Left ventricle myocardium inferior (tissue), 1 donor: ENCODE results near the gene TBC1D20. TPM values are rescaled to one million over a fixed set of nuclear protein-coding genes. Genes with fewer than 3 reads are reported as not detected.
"Not testable (repeated sequence)": the region's sequence is repeated elsewhere in the genome, so short reads cannot be mapped to it uniquely, and the experiment has no call there.

Experiments
- DNase-seq: peaks from one replicate; pipeline ENCODE4 v3.0.0-alpha.2; 2020
- H3K27ac ChIP-seq: fragments of 200-600 bp; replicated peaks from 2 replicates; pipeline ENCODE4 v1.8.0; 2021
- H3K27me3 ChIP-seq: fragments of 200-600 bp; 2 replicates; pipeline ENCODE4 v1.8.0; 2021; ENCODE audit warnings: low read depth
- H3K36me3 ChIP-seq: fragments of 200-600 bp; 2 replicates; pipeline ENCODE4 v1.8.0; 2021
- H3K4me1 ChIP-seq: fragments of 200-600 bp; 2 replicates; pipeline ENCODE4 v1.8.0; 2021
- H3K4me3 ChIP-seq: fragments of 200-600 bp; 2 replicates; pipeline ENCODE4 v1.8.0; 2021; ENCODE audit warnings: mild to moderate bottlenecking, moderate library complexity
- H3K9me3 ChIP-seq: fragments of 200-600 bp; replicated peaks from 2 replicates; pipeline ENCODE4 v1.8.0; 2021
- CTCF ChIP-seq: fragments of 200-600 bp; IDR thresholded peaks from 2 replicates; pipeline ENCODE4 v1.8.0; 2021; ENCODE audit warnings: antibody characterized with exemption, mild to moderate bottlenecking, borderline replicate concordance
- intact Hi-C: fragments of 100-400 bp; cut with micrococcal nuclease; formaldehyde crosslinking; loops from one replicate; pipeline ENCODE4 v1.11.0; 2022
- total RNA-seq: library from RNA; stranded (reverse); fragmentation: NEBNext Ultra II Directional; extraction: Animal tissue kit (Norgen Biotek cat#: 25700); gene quantifications from one replicate; pipeline ENCODE4 v1.2.1, GENCODE V29; 2021
- donor health status: DM: no; HTN: yes; CAD: no; lungs with severe emphysema.

The TBC1D20 gene
- total RNA-seq, 1 donor from 2014 or later = 23.0 TPM

- Histone ChIP-seq H3K4me3 (no peak overlapping the region), H3K27ac (no peak overlapping the region), H3K36me3 (peaks cover 9% of the 10 kb centered on the region), H3K4me1 (no peaks in the 10 kb centered on the region), H3K27me3 (no peaks in the 10 kb centered on the region), H3K9me3 (no peaks in the 10 kb centered on the region)
- no peak for DNase-seq
- intact Hi-C loops = no loop called here
- TF ChIP-seq CTCF = no peak
Observed at GRCh38 chr20:396619-397431, 65.5 kb downstream of the TBC1D20 start.

GRCh38 chr20:396252-396618, 66.1 kb downstream of the TBC1D20 start:
- intact Hi-C loops = no loop called here
- H3K27me3 ChIP-seq = no peaks in the 10 kb centered on the region
- no peak for DNase-seq
- no peak overlapping the region for H3K27ac ChIP-seq
- H3K36me3 ChIP-seq = peaks cover 9% of the 10 kb centered on the region
- no peak overlapping the region for H3K4me3 ChIP-seq
- H3K4me1 ChIP-seq = no peaks in the 10 kb centered on the region
- TF ChIP-seq CTCF = no peak
- no peaks in the 10 kb centered on the region for H3K9me3 ChIP-seq

GRCh38 chr20:393296-393695, 69.0 kb downstream of the TBC1D20 start:
- H3K9me3 ChIP-seq, DNase-seq, H3K4me1 ChIP-seq, intact Hi-C loops, H3K4me3 ChIP-seq, H3K27ac ChIP-seq, H3K27me3 ChIP-seq: not testable (repeated sequence)
- H3K36me3 ChIP-seq = peaks cover 14% of the 10 kb centered on the region

GRCh38 chr20:391041-391711, 71.2 kb downstream of the TBC1D20 start:
- Histone ChIP-seq H3K9me3 (no peaks in the 10 kb centered on the region), H3K36me3 (peaks cover 8% of the 10 kb centered on the region), H3K4me1 (peaks cover 3% of the 10 kb centered on the region), H3K27me3 (no peaks in the 10 kb centered on the region), H3K4me3 (no peak overlapping the region), H3K27ac (no peak overlapping the region)
- DNase-seq = no peak
- no peak for TF ChIP-seq CTCF
- intact Hi-C loops = no loop called here

- no peak for TF ChIP-seq CTCF
- H3K4me3 ChIP-seq = no peak overlapping the region
- H3K36me3 ChIP-seq = peaks cover 5% of the 10 kb centered on the region
- no peaks in the 10 kb centered on the region for H3K9me3 ChIP-seq
- peaks cover 3% of the 10 kb centered on the region for H3K4me1 ChIP-seq
- no peak for DNase-seq
- H3K27me3 ChIP-seq = no peaks in the 10 kb centered on the region
- H3K27ac ChIP-seq = no peak overlapping the region
- intact Hi-C loops = no loop called here
Observed at GRCh38 chr20:389220-389619, 73.1 kb downstream of the TBC1D20 start.
